EH (cell line): Measurements from ENCODE around the gene STPG2.

Experiments used
- DNase-seq: peaks from one replicate; pipeline ENCODE4 v3.0.0-alpha.2; 2015; ENCODE audit warnings: low read depth

STPG2 gene

GRCh38 chr4:97812768-97813167 is 330.5 kb downstream of the STPG2 start:
- no peak for DNase-seq

GRCh38 chr4:97786306-97786920 is 356.9 kb downstream of the STPG2 start:
- no peak for DNase-seq

GRCh38 chr4:97778174-97778573 is 365.1 kb downstream of the STPG2 start:
- DNase-seq: no peak

- no peak for DNase-seq
These were observed 368.8 kb downstream of the STPG2 start for GRCh38 chr4:97774347-97774989.

- no peak for DNase-seq
These were observed 373.1 kb downstream of the STPG2 start for GRCh38 chr4:97770222-97770621.

- DNase-seq: no peak
These were observed 381.2 kb downstream of the STPG2 start for GRCh38 chr4:97762115-97762512.

GRCh38 chr4:97761445-97762114 is 381.7 kb downstream of the STPG2 start:
- DNase-seq: no peak

GRCh38 chr4:97759785-97760184 is 383.5 kb downstream of the STPG2 start:
- no peak for DNase-seq

GRCh38 chr4:97752599-97752998 is 390.7 kb downstream of the STPG2 start:
- DNase-seq: no peak

GRCh38 chr4:97747945-97748344 is 395.3 kb downstream of the STPG2 start:
- DNase-seq: no peak

GRCh38 chr4:97720869-97721432 is 422.3 kb downstream of the STPG2 start:
- DNase-seq: peak; percentile 5

GRCh38 chr4:97691111-97691605 is 452.1 kb downstream of the STPG2 start:
- DNase-seq: no peak

GRCh38 chr4:97670703-97671269 is 472.5 kb downstream of the STPG2 start:
- DNase-seq: no peak

- DNase-seq: no peak
These were observed 477.7 kb downstream of the STPG2 start for GRCh38 chr4:97665553-97665952.

- no peak for DNase-seq
These were observed 478.5 kb downstream of the STPG2 start for GRCh38 chr4:97664741-97665140.

GRCh38 chr4:97662133-97662532 is 481.1 kb downstream of the STPG2 start:
- DNase-seq: peak; percentile 52

GRCh38 chr4:97656044-97656720 is 487.1 kb downstream of the STPG2 start:
- DNase-seq: peak; percentile 80

GRCh38 chr4:97653701-97654100 is 489.6 kb downstream of the STPG2 start:
- no peak for DNase-seq

- DNase-seq: peak; percentile 58
These were observed 496.3 kb downstream of the STPG2 start for GRCh38 chr4:97646997-97647396.

- DNase-seq: no peak
These were observed 498.0 kb downstream of the STPG2 start for GRCh38 chr4:97645071-97645821.

- DNase-seq: no peak
These were observed 500.1 kb downstream of the STPG2 start for GRCh38 chr4:97643179-97643578.
